Vagina (tissue), 2 donors: ENCODE measurements around the gene RPTOR. TPM values are rescaled to one million over a fixed set of nuclear protein-coding genes. Genes with fewer than 3 reads are reported as not detected.

Experiments used
- DNase-seq, 2 donors: peaks; one replicate each; pipeline ENCODE4 v3.0.0-alpha.2; 2017; ENCODE audit errors: extremely low spot score in 2 of 2
- H3K27ac ChIP-seq: fragments of 200-600 bp; sonication (generic); one replicate; pipeline ENCODE4 v1.5.1; 2019
- H3K27me3 ChIP-seq: fragments of 200-600 bp; sonication (generic); one replicate; pipeline ENCODE4 v1.5.1; 2019
- H3K36me3 ChIP-seq, 2 donors: fragments of 200-600 bp; sonication (generic); one replicate each; pipeline ENCODE4 v1.5.1; 2017 to 2019
- H3K4me1 ChIP-seq: fragments of 200-600 bp; sonication (generic); one replicate; pipeline ENCODE4 v1.5.1; 2019
- H3K4me3 ChIP-seq, 2 donors: fragments of 200-600 bp; sonication (generic); 1 replicate in 1 of 2; 2 replicates in 1 of 2; pipeline ENCODE4 v1.5.1; 2016 to 2019
- H3K9me3 ChIP-seq: fragments of 200-600 bp; sonication (generic); one replicate; pipeline ENCODE4 v1.5.1; 2019
- POLR2A ChIP-seq, 2 donors: fragments of 450-650 bp; IDR thresholded peaks; one replicate each; pipeline ENCODE4 v1.6.1; 2017; ENCODE audit warnings: antibody characterized with exemption in 2 of 2, mild to moderate bottlenecking in 2 of 2, moderate library complexity in 2 of 2
- POLR2AphosphoS5 ChIP-seq, 2 donors: sonication (generic); formaldehyde crosslinking; IDR thresholded peaks; one replicate each; pipeline ENCODE4 v1.9.0; 2017; ENCODE audit warnings: antibody characterized with exemption in 2 of 2, mild to moderate bottlenecking in 2 of 2, low read depth in 1 of 2; ENCODE audit not compliant: insufficient read depth in 1 of 2
- intact Hi-C: fragments of 100-400 bp; cut with DNase I; formaldehyde crosslinking; loops from one replicate; pipeline ENCODE4 v1.15.1; 2023
- total RNA-seq: library from RNA; depleted of rRNA; stranded (reverse); fragments of >200 nt; gene quantifications from one replicate; pipeline ENCODE4 v1.2.3, GENCODE V29; 2016
- TF ChIP-seq, protein P1 (sequence below), 3 experiments: fragments of 450-650 bp in 2 of 3; fragments of 200-600 bp in 1 of 3; sonication (generic) in 1 of 3; IDR thresholded peaks; one replicate each; pipeline ENCODE4 v1.5.1; 2017 to 2019; ENCODE audit warnings: antibody characterized with exemption in 3 of 3, mild to moderate bottlenecking in 2 of 3, moderate library complexity in 2 of 3

Gene RPTOR
- total RNA-seq, 1 donor from 2014 or later, result 38.3 TPM

DNA sequence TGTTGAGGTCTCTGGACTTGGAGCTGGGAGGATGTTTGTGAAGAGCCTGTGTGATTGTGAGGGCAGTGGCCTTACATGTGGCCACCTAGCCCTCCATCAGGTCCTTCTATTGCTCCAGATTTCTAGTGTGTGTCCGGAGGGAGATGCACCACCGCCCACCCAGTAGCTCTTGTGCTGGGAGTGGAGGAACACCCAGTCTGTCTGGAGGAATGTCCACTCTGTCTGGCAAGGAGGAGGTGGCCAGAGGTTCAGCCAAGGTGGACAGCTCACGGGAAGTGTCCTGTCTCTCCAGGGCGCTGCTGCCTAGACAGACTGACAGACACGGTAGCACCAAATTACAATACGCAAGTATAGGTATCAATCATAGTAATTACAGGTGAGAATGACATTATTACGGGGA is 10.6 kb downstream of the RPTOR start:
- no peaks in the 10 kb centered on the region for H3K36me3 ChIP-seq
- no peak overlapping the region for H3K27ac ChIP-seq
- TF ChIP-seq, protein P1, sequence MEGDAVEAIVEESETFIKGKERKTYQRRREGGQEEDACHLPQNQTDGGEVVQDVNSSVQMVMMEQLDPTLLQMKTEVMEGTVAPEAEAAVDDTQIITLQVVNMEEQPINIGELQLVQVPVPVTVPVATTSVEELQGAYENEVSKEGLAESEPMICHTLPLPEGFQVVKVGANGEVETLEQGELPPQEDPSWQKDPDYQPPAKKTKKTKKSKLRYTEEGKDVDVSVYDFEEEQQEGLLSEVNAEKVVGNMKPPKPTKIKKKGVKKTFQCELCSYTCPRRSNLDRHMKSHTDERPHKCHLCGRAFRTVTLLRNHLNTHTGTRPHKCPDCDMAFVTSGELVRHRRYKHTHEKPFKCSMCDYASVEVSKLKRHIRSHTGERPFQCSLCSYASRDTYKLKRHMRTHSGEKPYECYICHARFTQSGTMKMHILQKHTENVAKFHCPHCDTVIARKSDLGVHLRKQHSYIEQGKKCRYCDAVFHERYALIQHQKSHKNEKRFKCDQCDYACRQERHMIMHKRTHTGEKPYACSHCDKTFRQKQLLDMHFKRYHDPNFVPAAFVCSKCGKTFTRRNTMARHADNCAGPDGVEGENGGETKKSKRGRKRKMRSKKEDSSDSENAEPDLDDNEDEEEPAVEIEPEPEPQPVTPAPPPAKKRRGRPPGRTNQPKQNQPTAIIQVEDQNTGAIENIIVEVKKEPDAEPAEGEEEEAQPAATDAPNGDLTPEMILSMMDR (IDR thresholded peaks at IDR 0.05), result no peak
- TF ChIP-seq POLR2A (IDR thresholded peaks at IDR 0.05) (no peak), POLR2AphosphoS5 (IDR thresholded peaks at IDR 0.05; ENCODE audit: insufficient read depth in 1 of 2, low read depth in 1 of 2) (no peak)
- H3K27me3 ChIP-seq, result no peaks in the 10 kb centered on the region
- H3K9me3 ChIP-seq, result no peaks in the 10 kb centered on the region
- no peak for DNase-seq
- no peak overlapping the region for H3K4me3 ChIP-seq
- H3K4me1 ChIP-seq, result no peaks in the 10 kb centered on the region
- intact Hi-C loops, result no loop called here

DNA sequence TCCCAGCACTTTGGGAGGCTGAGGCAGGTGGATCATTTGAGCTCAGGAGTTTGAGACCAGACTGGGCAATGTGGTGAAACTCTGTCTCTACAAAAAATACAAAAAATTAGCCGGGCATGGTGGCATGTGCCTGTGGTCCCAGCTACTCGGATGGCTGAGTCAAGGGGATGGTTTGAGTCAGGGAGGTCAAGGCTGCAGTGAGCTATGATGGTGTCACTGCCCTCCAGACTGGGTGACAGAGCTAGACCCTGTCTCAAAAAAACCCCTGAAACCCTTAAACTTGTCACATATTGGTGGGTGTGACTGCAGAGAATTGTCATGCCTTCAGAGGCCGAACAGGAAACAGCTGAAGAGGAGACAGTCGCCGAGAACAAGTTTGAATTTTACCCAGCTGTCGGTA is 13.4 kb downstream of the RPTOR start:
- H3K4me3 ChIP-seq, result no peak overlapping the region
- intact Hi-C loops, result no loop called here
- H3K9me3 ChIP-seq, result no peaks in the 10 kb centered on the region
- no peak overlapping the region for H3K27ac ChIP-seq
- no peak for DNase-seq
- H3K4me1 ChIP-seq, result no peaks in the 10 kb centered on the region
- H3K36me3 ChIP-seq, result no peaks in the 10 kb centered on the region
- H3K27me3 ChIP-seq, result no peaks in the 10 kb centered on the region
- TF ChIP-seq, protein P1 (IDR thresholded peaks at IDR 0.05), result no peak
- TF ChIP-seq POLR2AphosphoS5 (IDR thresholded peaks at IDR 0.05; ENCODE audit: insufficient read depth in 1 of 2, low read depth in 1 of 2) (no peak), POLR2A (IDR thresholded peaks at IDR 0.05) (no peak)

DNA sequence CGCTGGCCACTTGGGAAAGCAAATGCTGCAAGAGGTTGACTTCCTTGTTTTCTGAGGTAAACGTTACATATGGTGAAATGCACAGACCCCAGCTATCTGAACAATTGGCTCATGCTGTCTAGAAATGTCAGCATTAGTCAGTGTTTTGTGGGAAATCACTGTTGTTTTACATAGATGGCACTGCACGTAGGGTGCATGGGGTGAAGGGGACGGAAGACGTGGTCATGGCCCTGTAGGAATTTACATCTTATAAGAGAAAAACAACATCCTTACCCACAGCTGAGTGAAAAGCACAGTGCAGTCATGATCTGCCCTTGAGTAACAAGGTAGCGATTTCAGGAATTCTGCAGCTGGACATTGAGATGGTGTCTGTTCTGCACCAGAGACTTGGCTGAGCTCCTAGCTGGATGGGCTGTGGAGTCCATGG is 15.2 kb downstream of the RPTOR start:
- DNase-seq, result no peak
- Histone ChIP-seq H3K4me1 (no peaks in the 10 kb centered on the region), H3K36me3 (no peaks in the 10 kb centered on the region), H3K4me3 (no peak overlapping the region), H3K27ac (no peak overlapping the region), H3K9me3 (no peaks in the 10 kb centered on the region), H3K27me3 (no peaks in the 10 kb centered on the region)
- no peak for TF ChIP-seq POLR2A (IDR thresholded peaks at IDR 0.05)
- TF ChIP-seq, protein P1 (IDR thresholded peaks at IDR 0.05), result no peak
- TF ChIP-seq POLR2AphosphoS5 (IDR thresholded peaks at IDR 0.05; ENCODE audit: insufficient read depth in 1 of 2, low read depth in 1 of 2), result no peak
- intact Hi-C loops, result no loop called here

DNA sequence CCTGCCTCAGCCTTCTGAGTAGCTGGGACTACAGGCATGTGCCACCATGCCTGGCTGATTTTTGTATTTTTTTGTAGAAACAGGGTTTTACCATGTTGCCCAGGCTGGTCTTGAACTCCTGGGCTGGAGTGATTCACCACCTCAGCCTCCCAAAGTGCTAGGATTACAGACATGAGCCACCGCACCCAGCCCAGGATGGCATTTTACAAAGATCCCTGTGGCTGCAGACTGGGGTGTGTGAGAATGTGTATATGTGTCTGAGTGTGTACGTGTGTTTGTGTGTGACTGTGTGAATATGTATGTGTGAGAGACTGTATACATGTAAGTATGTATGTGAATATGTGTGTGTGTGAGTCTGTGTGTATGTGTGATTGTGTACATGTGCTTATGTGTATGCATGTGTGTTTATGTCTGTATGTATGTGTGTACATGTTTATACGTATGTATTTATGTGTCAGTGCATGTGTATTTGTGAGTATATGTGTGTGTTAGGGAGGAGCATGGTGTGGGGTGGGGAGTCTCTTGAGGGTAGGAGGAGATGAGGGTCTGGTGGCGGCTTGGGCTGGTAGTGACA is 17.0 kb downstream of the RPTOR start:
- H3K36me3 ChIP-seq, result no peaks in the 10 kb centered on the region
- H3K27ac ChIP-seq, result no peak overlapping the region
- peaks cover 6% of the 10 kb centered on the region for H3K4me1 ChIP-seq
- intact Hi-C loops, result no loop called here
- H3K27me3 ChIP-seq, result no peaks in the 10 kb centered on the region
- no peak for DNase-seq
- no peak for TF ChIP-seq POLR2A (IDR thresholded peaks at IDR 0.05)
- no peak overlapping the region for H3K4me3 ChIP-seq
- H3K9me3 ChIP-seq, result no peaks in the 10 kb centered on the region

DNA sequence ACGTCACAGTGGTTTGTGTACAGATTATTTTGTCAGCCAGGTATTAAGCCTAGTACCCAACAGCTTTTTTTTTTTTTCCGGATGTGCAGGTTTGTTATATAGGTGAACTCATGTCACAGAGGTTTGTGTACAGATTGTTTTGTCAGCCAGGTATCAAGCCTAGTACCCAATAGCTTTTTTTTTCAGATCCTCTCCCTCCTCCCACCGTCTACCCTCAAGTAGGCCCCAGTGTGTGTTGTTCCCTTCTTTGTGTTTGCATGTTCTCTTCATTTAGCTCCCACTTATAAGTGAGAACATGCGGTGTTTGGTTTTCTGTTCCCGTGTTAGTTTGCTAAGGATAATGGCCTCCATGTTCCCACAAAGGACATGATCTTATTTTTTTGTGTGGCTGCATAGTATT is 19.9 kb downstream of the RPTOR start:
- TF ChIP-seq POLR2A (IDR thresholded peaks at IDR 0.05) (no peak), POLR2AphosphoS5 (IDR thresholded peaks at IDR 0.05; ENCODE audit: insufficient read depth in 1 of 2, low read depth in 1 of 2) (no peak)
- TF ChIP-seq, protein P1 (IDR thresholded peaks at IDR 0.05), result no peak
- no peak for DNase-seq
- H3K9me3 ChIP-seq, result no peaks in the 10 kb centered on the region
- H3K27me3 ChIP-seq, result no peaks in the 10 kb centered on the region
- H3K27ac ChIP-seq, result no peak overlapping the region
- no peaks in the 10 kb centered on the region for H3K36me3 ChIP-seq
- H3K4me1 ChIP-seq, result peaks cover 6% of the 10 kb centered on the region
- H3K4me3 ChIP-seq, result no peak overlapping the region
- intact Hi-C loops, result no loop called here
